Activated CD4-positive, alpha-beta memory T cell treated with anti-CD3 and anti-CD28 coated beads for 36 hours (primary cell): ENCODE data around the gene TLN1. TPM values are rescaled to one million over a fixed set of nuclear protein-coding genes. Genes with fewer than 3 reads are reported as not detected.
A peak's percentile ranks its signal among the peaks of the same experiment; 100 is the strongest.

Source experiments
- CTCF ChIA-PET: fragments of 350-600 bp; sonication (Branson Sonifier 250); formaldehyde crosslinking; loops from one replicate; lab custom pipeline; 2021; ENCODE audit warnings: antibody characterized with exemption, inconsistent platforms; lab: Charles Lee
- POLR2A ChIA-PET: fragments of 350-600 bp; sonication (Branson Sonifier 250); formaldehyde crosslinking; loops from one replicate; lab custom pipeline; 2021; ENCODE audit warnings: antibody characterized with exemption; lab: Charles Lee
- DNase-seq: peaks from one replicate; pipeline ENCODE4 v3.0.0-alpha.2; 2020
- H3K27ac Mint-ChIP-seq: one replicate; pipeline ENCODE4 v1.8.0; 2021; ENCODE audit warnings: mixed read lengths
- H3K27me3 Mint-ChIP-seq: one replicate; pipeline ENCODE4 v1.8.0; 2021; ENCODE audit warnings: mixed read lengths
- H3K36me3 Mint-ChIP-seq: one replicate; pipeline ENCODE4 v1.8.0; 2021; ENCODE audit warnings: mixed read lengths
- H3K4me1 Mint-ChIP-seq: one replicate; pipeline ENCODE4 v1.8.0; 2021; ENCODE audit warnings: low read depth, mixed read lengths
- H3K4me3 Mint-ChIP-seq: one replicate; pipeline ENCODE4 v1.8.0; 2021; ENCODE audit warnings: mild to moderate bottlenecking, mixed read lengths
- H3K9me3 Mint-ChIP-seq: one replicate; pipeline ENCODE4 v1.8.0; 2021; ENCODE audit warnings: mixed read lengths
- intact Hi-C: fragments of 100-400 bp; cut with micrococcal nuclease; formaldehyde crosslinking; loops from one replicate; pipeline ENCODE4 v1.15.1; 2023
- total RNA-seq, 2 experiments: library from RNA; stranded (reverse); gene quantifications; one replicate each; pipeline ENCODE4 v1.2.3, GENCODE V29; 2021

TLN1 gene
- total RNA-seq, 2 experiments from 2014 or later = 285 to 287 TPM

DNA sequence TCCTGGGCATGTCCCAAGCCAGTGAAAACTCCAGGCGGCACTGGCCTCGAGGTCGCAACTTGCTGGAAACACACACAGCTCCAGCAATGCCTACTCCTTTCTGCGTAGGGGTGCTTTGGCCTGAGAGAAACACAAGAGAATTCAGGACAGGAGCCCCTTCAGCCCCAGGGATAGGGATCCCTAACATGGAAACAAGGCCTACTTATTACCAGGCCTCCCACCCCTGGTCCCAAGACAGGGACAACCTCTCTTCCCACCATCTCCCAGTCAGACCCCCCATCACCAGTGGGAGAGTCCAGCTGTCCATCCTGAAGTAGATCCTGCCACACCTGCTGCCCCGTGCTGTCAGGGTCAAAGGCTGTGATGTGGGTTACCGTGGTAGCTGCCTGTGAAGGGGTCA is 8.2 kb upstream of the TLN1 start:
- intact Hi-C loops = no loop called here
- Mint-ChIP-seq H3K9me3 (no peaks in the 10 kb centered on the region), H3K36me3 (peaks cover 41% of the 10 kb centered on the region), H3K4me1 (peaks cover 13% of the 10 kb centered on the region), H3K27me3 (no peaks in the 10 kb centered on the region), H3K27ac (no peak overlapping the region), H3K4me3 (no peak overlapping the region)
- DNase-seq = no peak
- CTCF ChIA-PET = interaction anchor here (2.2 kb wide), 1 partner anchor 9 kb away, joined by 11 read pairs; the partner anchor contains the start of genes GBA2 and RGP1
- POLR2A ChIA-PET = no interaction called here

DNA sequence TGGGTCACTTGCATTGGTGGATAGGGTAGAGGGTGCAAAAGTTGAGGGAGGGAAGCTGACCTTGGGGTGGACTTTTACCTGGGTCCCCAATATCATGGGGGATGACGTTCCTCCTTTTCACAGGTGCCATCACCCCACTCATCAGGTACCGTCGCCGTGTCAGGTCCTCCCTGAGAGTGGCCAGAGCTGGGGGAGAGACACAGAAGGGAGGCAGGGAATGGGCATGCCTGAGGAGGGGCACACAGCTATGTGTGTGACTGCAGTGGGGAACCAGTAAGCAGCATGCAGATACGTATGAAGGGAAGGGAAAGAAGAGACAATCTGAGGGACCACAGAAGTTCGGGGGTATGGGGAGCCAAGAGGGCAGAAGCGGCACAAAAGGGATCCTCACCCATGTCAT is 6.9 kb upstream of the TLN1 start:
- H3K4me3 Mint-ChIP-seq = no peak overlapping the region
- H3K9me3 Mint-ChIP-seq = no peaks in the 10 kb centered on the region
- H3K27ac Mint-ChIP-seq = no peak overlapping the region
- peaks cover 45% of the 10 kb centered on the region for H3K36me3 Mint-ChIP-seq
- intact Hi-C loops = loop anchor here (10.0 kb wide), 1 partner anchor 664 kb away; the partner anchor contains the start of genes FANCG and VCP
- POLR2A ChIA-PET = interaction anchor here (1.2 kb wide), 1 partner anchor 133 kb away, joined by 3 read pairs; no protein-coding TSS in a partner anchor
- CTCF ChIA-PET = interaction anchor here (1.4 to 2.4 kb wide), 3 partner anchors 10 to 17 kb away, joined by 4 to 11 read pairs (median 10); partner anchors contain the start of genes GBA2 and RGP1
- DNase-seq = no peak
- no peaks in the 10 kb centered on the region for H3K27me3 Mint-ChIP-seq
- H3K4me1 Mint-ChIP-seq = peaks cover 18% of the 10 kb centered on the region

DNA sequence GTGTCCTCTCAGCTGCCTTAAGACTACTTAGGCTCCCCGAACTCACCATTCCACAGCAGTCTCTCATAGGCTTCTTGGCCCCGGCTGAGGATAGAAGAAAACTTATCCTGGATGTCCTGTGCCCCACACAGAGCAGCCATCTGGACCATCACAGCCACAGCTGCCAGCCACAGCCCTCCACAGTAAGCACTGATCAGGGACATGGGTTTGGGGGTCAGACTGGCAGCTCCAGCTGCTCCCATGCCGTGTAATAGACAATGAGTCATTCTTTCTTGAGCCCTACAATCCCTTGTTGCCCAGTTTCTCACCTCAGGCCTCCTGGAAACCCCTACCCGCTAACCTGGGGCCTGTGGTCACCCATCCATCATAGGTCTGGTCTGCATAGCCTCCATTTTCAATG is 6.2 kb upstream of the TLN1 start:
- Mint-ChIP-seq H3K36me3 (peaks cover 41% of the 10 kb centered on the region), H3K4me1 (peaks cover 25% of the 10 kb centered on the region), H3K4me3 (no peak overlapping the region), H3K9me3 (no peaks in the 10 kb centered on the region), H3K27me3 (no peaks in the 10 kb centered on the region), H3K27ac (no peak overlapping the region)
- no peak for DNase-seq
- intact Hi-C loops = loop anchor here (10.0 kb wide), 1 partner anchor 663 kb away; the partner anchor contains the start of genes FANCG and VCP
- POLR2A ChIA-PET = interaction anchor here (1.3 kb wide), 1 partner anchor 9 kb away, joined by 3 read pairs; no protein-coding TSS in a partner anchor
- CTCF ChIA-PET = interaction anchor here (1.2 to 2.4 kb wide), 4 partner anchors 11 to 134 kb away, joined by 3 to 11 read pairs (median 7); partner anchors contain the start of genes GBA2 and RGP1

DNA sequence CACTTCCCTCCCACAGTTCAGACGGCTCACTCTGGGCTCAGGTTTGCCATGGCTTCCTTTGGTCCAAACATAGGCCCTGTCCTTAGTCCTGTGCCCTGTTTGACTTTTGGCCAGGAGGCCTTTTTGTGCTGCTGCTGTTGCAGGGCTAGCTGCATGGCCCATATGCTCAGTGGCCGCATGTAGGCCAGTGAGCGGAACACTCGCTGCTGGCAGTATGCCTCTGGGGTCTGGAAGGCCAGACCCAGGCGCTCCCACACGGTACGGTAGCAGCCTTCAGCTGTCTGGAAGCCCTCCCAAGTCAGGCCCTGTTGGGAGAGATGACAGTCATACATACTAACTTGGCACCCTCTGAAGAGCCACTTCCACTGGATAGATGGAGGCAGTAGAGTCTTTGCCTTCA is 5.1 kb upstream of the TLN1 start:
- peaks cover 23% of the 10 kb centered on the region for H3K4me1 Mint-ChIP-seq
- ChIA-PET POLR2A (interaction anchor here (1.0 to 1.3 kb wide), 2 partner anchors 10 kb away, joined by 3 read pairs; no protein-coding TSS in a partner anchor), CTCF (interaction anchor here (0.7 to 4.2 kb wide), 6 partner anchors 10 to 133 kb away, joined by 3 to 82 read pairs (median 6); partner anchors contain the start of genes GBA2 and RGP1)
- no peak overlapping the region for H3K4me3 Mint-ChIP-seq
- H3K27me3 Mint-ChIP-seq = no peaks in the 10 kb centered on the region
- peaks cover 38% of the 10 kb centered on the region for H3K36me3 Mint-ChIP-seq
- H3K27ac Mint-ChIP-seq = no peak overlapping the region
- H3K9me3 Mint-ChIP-seq = no peaks in the 10 kb centered on the region
- intact Hi-C loops = loop anchor here (10.0 kb wide), 1 partner anchor 662 kb away; the partner anchor contains the start of genes FANCG and VCP
- no peak for DNase-seq

DNA sequence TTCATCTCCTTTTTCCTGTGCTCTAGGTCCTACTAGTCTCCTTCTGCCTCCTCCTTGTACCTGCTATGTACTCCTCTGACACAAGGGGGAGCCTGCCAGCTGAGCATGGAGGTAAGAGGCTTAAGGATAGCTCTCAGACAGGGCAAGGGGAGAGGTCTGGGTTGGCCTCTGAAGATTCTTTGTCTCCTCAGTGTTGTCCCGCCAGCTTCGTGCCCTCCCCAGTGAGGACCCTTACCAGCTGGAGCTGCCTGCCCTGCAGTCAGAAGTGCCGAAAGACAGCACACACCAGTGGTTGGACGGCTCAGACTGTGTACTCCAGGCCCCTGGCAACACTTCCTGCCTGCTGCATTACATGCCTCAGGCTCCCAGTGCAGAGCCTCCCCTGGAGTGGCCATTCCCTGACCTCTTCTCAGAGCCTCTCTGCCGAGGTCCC is 4.2 kb upstream of the TLN1 start:
- DNase-seq = peak; percentile 72
- Mint-ChIP-seq H3K4me3 (no peak overlapping the region), H3K4me1 (peaks cover 19% of the 10 kb centered on the region), H3K27ac (no peak overlapping the region), H3K9me3 (no peaks in the 10 kb centered on the region), H3K27me3 (no peaks in the 10 kb centered on the region), H3K36me3 (peaks cover 36% of the 10 kb centered on the region)
- CTCF ChIA-PET = interaction anchor here (0.6 to 4.2 kb wide), 24 partner anchors 9 to 247 kb away, joined by 3 to 82 read pairs (median 4); partner anchors contain the start of genes CCDC107, GBA2, MSMP and RGP1
- intact Hi-C loops = loop anchor here (1.0 to 10.0 kb wide), 2 partner anchors 12 to 661 kb away; partner anchors contain the start of genes FANCG and VCP
- POLR2A ChIA-PET = interaction anchor here (1.5 to 1.8 kb wide), 2 partner anchors 13 to 18 kb away, joined by 4 to 11 read pairs; partner anchors contain the start of genes GBA2 and RGP1

DNA sequence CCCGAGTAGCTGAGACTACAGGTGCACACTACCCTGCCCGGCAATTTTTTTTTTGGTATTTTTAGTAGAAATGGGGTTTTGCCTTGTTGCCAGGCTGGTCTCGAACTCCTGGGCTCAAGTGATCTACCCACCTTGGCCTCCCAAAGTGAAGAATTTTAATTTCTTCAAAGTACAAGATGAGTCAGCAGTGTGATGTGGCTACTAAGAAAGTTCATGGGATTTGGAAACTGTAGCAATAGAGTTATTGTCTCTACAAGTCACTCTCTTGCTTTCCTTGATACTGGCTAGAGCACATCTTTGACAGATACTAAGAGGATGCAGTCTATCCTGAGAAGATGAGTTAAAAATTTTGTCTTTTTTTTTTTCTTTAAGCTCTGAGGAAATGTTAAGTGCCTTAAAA is 2.1 kb upstream of the TLN1 start:
- ChIA-PET POLR2A (interaction anchor here (0.9 to 2.5 kb wide), 2 partner anchors 14 to 22 kb away, joined by 3 to 13 read pairs; no protein-coding TSS in a partner anchor), CTCF (interaction anchor here (1.1 to 4.2 kb wide), 6 partner anchors 13 to 148 kb away, joined by 5 to 82 read pairs (median 16); partner anchors contain the start of genes GBA2, MSMP and RGP1)
- Mint-ChIP-seq H3K4me1 (peaks cover 22% of the 10 kb centered on the region), H3K27me3 (no peaks in the 10 kb centered on the region), H3K4me3 (peak overlapping the region; percentile 1), H3K36me3 (peaks cover 31% of the 10 kb centered on the region), H3K9me3 (no peaks in the 10 kb centered on the region), H3K27ac (no peak overlapping the region)
- no peak for DNase-seq
- intact Hi-C loops = loop anchor here (5.0 to 10.0 kb wide), 2 partner anchors 622 to 659 kb away; partner anchors contain the start of genes FANCG and VCP

DNA sequence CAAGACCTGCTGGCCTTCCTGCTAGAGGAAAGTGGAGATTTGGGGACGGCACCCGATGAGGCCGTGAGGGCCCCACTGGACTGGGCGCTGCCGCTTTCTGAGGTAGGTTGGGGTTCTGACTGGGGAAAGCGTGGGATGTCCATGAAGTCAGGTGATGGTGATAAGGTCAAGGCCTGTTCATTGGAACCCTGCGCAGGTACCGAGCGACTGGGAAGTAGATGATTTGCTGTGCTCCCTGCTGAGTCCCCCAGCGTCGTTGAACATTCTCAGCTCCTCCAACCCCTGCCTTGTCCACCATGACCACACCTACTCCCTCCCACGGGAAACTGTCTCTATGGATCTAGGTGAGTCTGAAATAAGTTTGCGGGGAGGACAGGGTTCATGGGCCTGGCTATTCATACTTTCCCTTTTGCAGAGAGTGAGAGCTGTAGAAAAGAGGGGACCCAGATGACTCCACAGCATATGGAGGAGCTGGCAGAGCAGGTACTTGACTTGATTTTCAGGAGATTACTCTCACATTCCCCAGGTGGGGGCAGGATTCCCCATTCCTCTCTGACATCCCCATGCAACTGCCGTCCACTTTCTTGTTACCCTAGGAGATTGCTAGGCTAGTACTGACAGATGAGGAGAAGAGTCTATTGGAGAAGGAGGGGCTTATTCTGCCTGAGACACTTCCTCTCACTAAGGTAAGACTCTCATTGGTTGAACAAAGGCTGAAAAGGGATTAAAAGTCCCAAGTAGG is 976 bp upstream of the TLN1 start:
- peak; percentile 62 for DNase-seq
- Mint-ChIP-seq H3K4me3 (no peak overlapping the region), H3K4me1 (peaks cover 22% of the 10 kb centered on the region), H3K36me3 (peaks cover 24% of the 10 kb centered on the region), H3K9me3 (no peaks in the 10 kb centered on the region), H3K27me3 (no peaks in the 10 kb centered on the region), H3K27ac (no peak overlapping the region)
- ChIA-PET POLR2A (interaction anchor here (0.8 to 3.7 kb wide), 13 partner anchors 11 to 129 kb away, joined by 3 to 20 read pairs (median 5); partner anchors contain the start of genes CCDC107, GBA2, HINT2 and RGP1), CTCF (interaction anchor here (0.9 to 9.6 kb wide), 10 partner anchors 15 to 149 kb away, joined by 3 to 101 read pairs (median 10); partner anchors contain the start of genes ARHGEF39, CCDC107, GBA2 and RGP1)
- intact Hi-C loops = loop anchor here (1.0 to 10.0 kb wide), 11 partner anchors 15 to 744 kb away; partner anchors contain the start of genes CLTA, DNAJB5, FAM221B and FANCG

DNA sequence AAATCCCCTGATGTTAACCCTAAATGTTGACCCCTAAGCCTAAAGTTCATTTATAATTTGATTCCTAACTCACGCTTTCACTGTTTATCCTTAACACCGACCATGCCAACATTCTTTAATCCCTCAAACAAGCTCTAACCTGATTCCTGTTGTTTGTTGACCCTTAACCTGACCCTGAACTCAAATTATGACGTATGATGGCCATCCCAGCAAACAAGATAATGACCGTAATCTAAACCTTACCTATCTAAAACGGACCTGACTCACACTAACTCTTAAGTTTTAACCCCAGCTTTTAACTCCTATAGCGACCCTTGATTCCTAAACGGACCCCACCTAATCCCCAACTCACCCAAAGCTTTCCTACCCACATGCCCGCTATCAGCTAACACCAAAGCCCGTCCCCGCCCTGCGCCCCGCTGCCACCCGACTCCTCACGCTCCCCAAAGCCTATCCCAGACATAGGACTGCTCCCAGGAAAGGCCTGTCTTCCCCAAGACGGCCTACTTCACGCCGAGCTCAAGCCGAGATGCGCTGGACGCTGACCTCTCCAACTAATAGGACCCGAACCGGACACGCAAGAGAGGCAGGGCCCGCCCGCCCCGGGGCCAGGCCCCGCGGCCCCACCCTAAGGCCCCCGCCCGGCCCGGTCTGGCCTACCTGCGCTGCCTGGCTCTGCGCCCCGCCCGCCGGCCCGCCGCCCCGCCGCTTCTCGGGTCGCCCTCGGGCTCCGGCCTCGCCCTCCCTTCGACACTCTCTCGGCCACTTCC is 395 bp downstream of the TLN1 start:
- Mint-ChIP-seq H3K27ac (no peak overlapping the region), H3K4me3 (no peak overlapping the region), H3K27me3 (no peaks in the 10 kb centered on the region), H3K9me3 (no peaks in the 10 kb centered on the region), H3K4me1 (peaks cover 22% of the 10 kb centered on the region), H3K36me3 (peaks cover 15% of the 10 kb centered on the region)
- ChIA-PET POLR2A (interaction anchor here (0.8 to 3.7 kb wide), 15 partner anchors 17 to 128 kb away, joined by 3 to 20 read pairs (median 6); partner anchors contain the start of genes ARHGEF39, CCDC107, GBA2 and HINT2), CTCF (interaction anchor here (0.6 to 9.6 kb wide), 14 partner anchors 15 to 1771 kb away, joined by 3 to 101 read pairs (median 8); partner anchors contain the start of genes ARHGEF39, CCDC107, GBA2 and RGP1)
- intact Hi-C loops = loop anchor here (1.0 to 10.0 kb wide), 11 partner anchors 17 to 743 kb away; partner anchors contain the start of genes CLTA, DNAJB5, FAM221B and FANCG
- DNase-seq = no peak

DNA sequence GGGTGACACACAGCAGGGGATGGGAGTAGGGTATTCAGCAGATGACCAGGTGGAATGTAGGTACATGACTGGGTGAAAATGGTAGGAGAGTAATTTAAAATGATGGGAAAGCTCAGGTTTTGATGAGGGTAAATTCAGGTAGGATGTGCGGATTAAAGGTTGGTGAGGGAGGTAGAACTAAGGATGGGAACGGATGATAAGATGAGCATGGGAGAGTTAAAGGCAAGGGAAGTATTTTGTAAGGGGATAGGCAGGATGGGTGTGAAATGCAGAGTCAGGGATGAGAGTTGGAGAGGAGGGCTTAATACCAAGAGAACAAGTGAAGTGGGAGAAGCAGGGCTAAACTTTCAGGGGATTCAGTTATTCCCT is 1.5 kb downstream of the TLN1 start:
- Mint-ChIP-seq H3K9me3 (no peaks in the 10 kb centered on the region), H3K36me3 (peaks cover 13% of the 10 kb centered on the region), H3K27ac (no peak overlapping the region), H3K4me1 (peaks cover 22% of the 10 kb centered on the region), H3K27me3 (no peaks in the 10 kb centered on the region), H3K4me3 (no peak overlapping the region)
- POLR2A ChIA-PET = interaction anchor here (1.0 to 3.7 kb wide), 7 partner anchors 18 to 114 kb away, joined by 3 to 20 read pairs (median 6); partner anchors contain the start of genes ARHGEF39, CCDC107, GBA2 and RGP1
- DNase-seq = no peak
- CTCF ChIA-PET = interaction anchor here (1.3 to 9.6 kb wide), 10 partner anchors 17 to 249 kb away, joined by 4 to 101 read pairs (median 9); partner anchors contain the start of genes ARHGEF39, CCDC107, GBA2 and RGP1
- intact Hi-C loops = loop anchor here (5.0 to 10.0 kb wide), 2 partner anchors 618 to 656 kb away; partner anchors contain the start of genes FANCG and VCP

DNA sequence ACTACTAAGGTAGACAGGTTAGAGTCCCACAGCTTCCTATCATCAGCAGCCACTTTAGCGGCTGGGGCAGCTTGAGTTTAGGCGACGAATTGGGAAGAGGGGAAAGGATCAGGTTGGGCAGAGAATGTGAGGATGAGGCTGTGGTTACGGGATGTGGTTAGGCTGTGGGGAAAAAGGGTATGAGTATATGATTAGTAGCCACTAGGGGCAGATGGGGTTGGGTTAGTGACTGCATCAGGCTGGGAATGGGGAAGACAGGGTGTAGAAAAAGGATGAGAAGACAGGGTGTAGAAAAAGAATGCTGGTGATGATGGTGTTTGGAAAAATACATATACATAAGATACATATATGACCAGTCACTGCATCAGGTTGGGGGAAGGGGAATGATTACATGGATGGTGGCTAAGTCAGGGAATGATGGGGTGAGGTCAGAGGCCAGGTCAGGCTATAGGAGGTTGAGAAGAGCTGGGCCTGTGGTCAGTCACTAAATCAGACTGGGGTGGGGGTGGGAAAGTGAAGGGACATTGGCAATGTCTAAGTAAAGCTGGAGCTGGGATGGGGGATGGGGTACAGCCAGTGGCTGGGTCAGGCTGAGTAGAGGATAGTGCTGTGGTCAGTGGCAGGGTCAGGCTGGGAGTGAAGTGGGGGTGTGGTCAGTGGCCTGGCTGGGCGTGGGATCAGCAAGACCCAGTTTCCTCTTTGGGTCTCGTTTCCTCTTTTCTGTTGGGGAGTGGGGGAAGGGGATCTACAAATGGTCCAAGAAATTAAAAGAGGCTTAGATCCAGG is 2.1 kb downstream of the TLN1 start:
- Mint-ChIP-seq H3K9me3 (no peaks in the 10 kb centered on the region), H3K4me1 (peaks cover 22% of the 10 kb centered on the region), H3K4me3 (no peak overlapping the region), H3K36me3 (peaks cover 10% of the 10 kb centered on the region), H3K27ac (no peak overlapping the region), H3K27me3 (no peaks in the 10 kb centered on the region)
- DNase-seq = peak; percentile 59
- CTCF ChIA-PET = interaction anchor here (1.0 to 9.6 kb wide), 14 partner anchors 18 to 625 kb away, joined by 3 to 101 read pairs (median 5); partner anchors contain the start of genes ARHGEF39, CCDC107, GBA2 and RGP1
- intact Hi-C loops = loop anchor here (2.0 to 10.0 kb wide), 3 partner anchors 41 to 655 kb away; partner anchors contain the start of genes FANCG, TPM2 and VCP
- POLR2A ChIA-PET = interaction anchor here (1.0 to 3.7 kb wide), 8 partner anchors 33 to 113 kb away, joined by 3 to 20 read pairs (median 6); partner anchors contain the start of genes ARHGEF39, CCDC107, HINT2 and RMRP
